ENCODE data around the gene RPN1.

Gene RPN1

GRCh38 chr3:128576290-128576689 is 74.3 kb downstream of the RPN1 start:
- no peak for DNase-seq

GRCh38 chr3:128575777-128576176 is 74.8 kb downstream of the RPN1 start:
- DNase-seq, result no peak

- DNase-seq, result no peak
These were observed 76.9 kb downstream of the RPN1 start for GRCh38 chr3:128573707-128574162.

- DNase-seq, result no peak
These were observed 77.5 kb downstream of the RPN1 start for GRCh38 chr3:128573160-128573559.

GRCh38 chr3:128572644-128573105 is 77.9 kb downstream of the RPN1 start:
- DNase-seq, result peak; percentile 9

- no peak for DNase-seq
These were observed 78.6 kb downstream of the RPN1 start for GRCh38 chr3:128572013-128572412.

All from central memory CD4-positive, alpha-beta T cell (primary cell).